ENCODE results near the gene BLM.

The BLM gene

GRCh38 chr15:90742087-90742486, 24.9 kb downstream of the BLM start:
- no peak for DNase-seq

- no peak for DNase-seq
Observed at GRCh38 chr15:90743407-90743806, 26.3 kb downstream of the BLM start.

GRCh38 chr15:90744759-90745402, 27.7 kb downstream of the BLM start:
- no peak for DNase-seq

- DNase-seq: no peak
Observed at GRCh38 chr15:90749754-90750153, 32.6 kb downstream of the BLM start.

- no peak for DNase-seq
Observed at GRCh38 chr15:90750186-90750585, 33.0 kb downstream of the BLM start.

GRCh38 chr15:90751300-90751825, 34.2 kb downstream of the BLM start:
- no peak for DNase-seq

GRCh38 chr15:90756916-90757315, 39.8 kb downstream of the BLM start:
- no peak for DNase-seq

GRCh38 chr15:90757461-90757860, 40.3 kb downstream of the BLM start:
- no peak for DNase-seq

- no peak for DNase-seq
Observed at GRCh38 chr15:90760661-90761232, 43.6 kb downstream of the BLM start.

- DNase-seq: no peak
Observed at GRCh38 chr15:90761629-90762028, 44.5 kb downstream of the BLM start.

- DNase-seq: no peak
Observed at GRCh38 chr15:90762109-90762508, 45.0 kb downstream of the BLM start.

- DNase-seq: no peak
Observed at GRCh38 chr15:90763366-90764099, 46.4 kb downstream of the BLM start.

- no peak for DNase-seq
Observed at GRCh38 chr15:90765531-90765930, 48.4 kb downstream of the BLM start.

- no peak for DNase-seq
Observed at GRCh38 chr15:90765966-90766365, 48.8 kb downstream of the BLM start.

- DNase-seq: no peak
Observed at GRCh38 chr15:90769375-90769774, 52.2 kb downstream of the BLM start.

GRCh38 chr15:90773485-90773884, 56.3 kb downstream of the BLM start:
- no peak for DNase-seq

GRCh38 chr15:90774731-90775514, 57.8 kb downstream of the BLM start:
- DNase-seq: peak; percentile 4

GRCh38 chr15:90780916-90781315, 63.8 kb downstream of the BLM start:
- DNase-seq: no peak

GRCh38 chr15:90782442-90782841, 65.3 kb downstream of the BLM start:
- no peak for DNase-seq

- DNase-seq: no peak
Observed at GRCh38 chr15:90787881-90788280, 70.7 kb downstream of the BLM start.

GRCh38 chr15:90789462-90789861, 72.3 kb downstream of the BLM start:
- DNase-seq: no peak

- DNase-seq: no peak
Observed at GRCh38 chr15:90790057-90790456, 72.9 kb downstream of the BLM start.

- no peak for DNase-seq
Observed at GRCh38 chr15:90790561-90790960, 73.4 kb downstream of the BLM start.
